Measurements from ENCODE around the gene SEC14L6.
"Not testable (repeated sequence)": the region's sequence is repeated elsewhere in the genome, so short reads cannot be mapped to it uniquely, and the experiment has no call there.

GRCh38 chr22:30567277-30567676, 20.7 kb upstream of the SEC14L6 start:
- not testable (repeated sequence) for TF ChIP-seq CTCF, POLR2A, POLR2AphosphoS5 (IDR thresholded peaks at IDR 0.05)
